ENCODE results near the gene DCLK1. TPM values are rescaled to one million over a fixed set of nuclear protein-coding genes. Genes with fewer than 3 reads are reported as not detected.
A peak's percentile ranks its signal among the peaks of the same experiment; 100 is the strongest.

The DCLK1 gene
- total RNA-seq, 1 donor from 2014 or later: 4.5 TPM

GRCh38 chr13:35782793-35783192 is 348.4 kb downstream of the DCLK1 start:
- intact Hi-C loops (cut with DNase I): no loop called here
- TF ChIP-seq, protein P1, sequence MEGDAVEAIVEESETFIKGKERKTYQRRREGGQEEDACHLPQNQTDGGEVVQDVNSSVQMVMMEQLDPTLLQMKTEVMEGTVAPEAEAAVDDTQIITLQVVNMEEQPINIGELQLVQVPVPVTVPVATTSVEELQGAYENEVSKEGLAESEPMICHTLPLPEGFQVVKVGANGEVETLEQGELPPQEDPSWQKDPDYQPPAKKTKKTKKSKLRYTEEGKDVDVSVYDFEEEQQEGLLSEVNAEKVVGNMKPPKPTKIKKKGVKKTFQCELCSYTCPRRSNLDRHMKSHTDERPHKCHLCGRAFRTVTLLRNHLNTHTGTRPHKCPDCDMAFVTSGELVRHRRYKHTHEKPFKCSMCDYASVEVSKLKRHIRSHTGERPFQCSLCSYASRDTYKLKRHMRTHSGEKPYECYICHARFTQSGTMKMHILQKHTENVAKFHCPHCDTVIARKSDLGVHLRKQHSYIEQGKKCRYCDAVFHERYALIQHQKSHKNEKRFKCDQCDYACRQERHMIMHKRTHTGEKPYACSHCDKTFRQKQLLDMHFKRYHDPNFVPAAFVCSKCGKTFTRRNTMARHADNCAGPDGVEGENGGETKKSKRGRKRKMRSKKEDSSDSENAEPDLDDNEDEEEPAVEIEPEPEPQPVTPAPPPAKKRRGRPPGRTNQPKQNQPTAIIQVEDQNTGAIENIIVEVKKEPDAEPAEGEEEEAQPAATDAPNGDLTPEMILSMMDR (IDR thresholded peaks at IDR 0.05): no peak
- no peak for DNase-seq

DNA sequence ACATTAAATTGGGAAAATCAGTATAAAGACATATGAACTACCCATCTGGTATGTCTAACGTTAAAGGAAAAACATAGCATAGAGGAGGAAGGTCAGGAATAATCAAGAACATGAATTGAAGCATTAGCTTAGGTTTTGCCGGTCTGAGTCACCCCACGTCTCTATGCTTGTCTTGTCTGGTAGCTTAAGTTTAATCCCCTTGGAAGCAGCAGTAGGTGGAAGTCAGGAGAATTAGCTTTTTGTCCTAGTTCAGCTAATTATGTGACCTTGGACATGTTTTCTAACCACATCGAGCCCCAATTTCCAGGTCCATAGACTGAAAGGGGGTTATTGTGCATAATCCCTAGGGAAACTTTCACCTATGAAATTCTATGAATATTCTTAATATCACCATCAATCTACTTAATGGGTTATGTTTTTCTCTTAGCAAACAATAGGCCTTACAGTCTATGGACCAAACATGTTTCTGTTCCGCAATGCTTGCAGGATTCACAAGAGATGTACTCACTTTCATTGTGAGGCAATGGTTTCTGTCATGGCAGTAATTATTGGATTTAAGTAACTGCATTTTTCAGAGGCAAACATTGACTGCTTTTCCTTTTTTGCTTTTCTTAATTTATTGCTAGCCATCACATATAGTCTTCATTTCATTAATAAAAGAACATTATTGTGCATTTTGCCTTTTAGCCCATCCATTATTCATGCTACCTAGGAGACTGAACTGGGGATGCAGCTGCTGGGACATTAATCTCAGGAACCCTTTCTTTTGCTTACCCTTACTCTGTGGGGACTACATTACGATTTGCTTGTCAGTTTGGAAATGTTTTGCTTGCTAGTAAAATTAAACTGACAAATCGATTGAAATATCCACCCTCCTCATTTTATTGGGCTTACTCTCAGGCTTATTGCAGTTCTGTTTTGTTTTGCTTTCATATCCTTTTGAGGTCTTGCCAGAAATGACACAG is 349.9 kb downstream of the DCLK1 start:
- H3K27me3 ChIP-seq: no peaks in the 10 kb centered on the region
- TF ChIP-seq, protein P1 (IDR thresholded peaks at IDR 0.05): no peak
- H3K27ac ChIP-seq: no peak overlapping the region
- DNase-seq (no peak), ATAC-seq (no peak)
- no peak overlapping the region for H3K4me3 ChIP-seq
- H3K36me3 ChIP-seq: no peaks in the 10 kb centered on the region
- H3K9me3 ChIP-seq: no peaks in the 10 kb centered on the region
- no peaks in the 10 kb centered on the region for H3K4me1 ChIP-seq
- intact Hi-C loops (cut with DNase I): no loop called here

More at GRCh38 chr13:35782793-35783192, 348.4 kb downstream of the DCLK1 start:
- no peak for ATAC-seq
- H3K9me3 ChIP-seq: no peaks in the 10 kb centered on the region
- H3K27me3 ChIP-seq: no peaks in the 10 kb centered on the region
- no peak overlapping the region for H3K27ac ChIP-seq
- H3K4me1 ChIP-seq: no peaks in the 10 kb centered on the region
- no peak overlapping the region for H3K4me3 ChIP-seq
- H3K36me3 ChIP-seq: no peaks in the 10 kb centered on the region

- no peaks in the 10 kb centered on the region for H3K9me3 ChIP-seq
- ATAC-seq (no peak), DNase-seq (no peak)
- H3K27ac ChIP-seq: no peak overlapping the region
- no peaks in the 10 kb centered on the region for H3K36me3 ChIP-seq
- TF ChIP-seq, protein P1 (IDR thresholded peaks at IDR 0.05): no peak
- no peak overlapping the region for H3K4me3 ChIP-seq
- H3K27me3 ChIP-seq: no peaks in the 10 kb centered on the region
- intact Hi-C loops (cut with DNase I): no loop called here
- no peaks in the 10 kb centered on the region for H3K4me1 ChIP-seq
These were observed 350.6 kb downstream of the DCLK1 start for GRCh38 chr13:35780613-35781012.

- Histone ChIP-seq H3K27me3 (no peaks in the 10 kb centered on the region), H3K27ac (no peak overlapping the region), H3K9me3 (no peaks in the 10 kb centered on the region), H3K4me1 (no peaks in the 10 kb centered on the region), H3K36me3 (no peaks in the 10 kb centered on the region), H3K4me3 (no peak overlapping the region)
- intact Hi-C loops (cut with DNase I): no loop called here
- ATAC-seq (peak; percentile 48), DNase-seq (no peak)
- TF ChIP-seq, protein P1 (IDR thresholded peaks at IDR 0.05): no peak
These were observed 359.3 kb downstream of the DCLK1 start for GRCh38 chr13:35771898-35772297.

- H3K36me3 ChIP-seq: no peaks in the 10 kb centered on the region
- H3K27me3 ChIP-seq: no peaks in the 10 kb centered on the region
- no peaks in the 10 kb centered on the region for H3K4me1 ChIP-seq
- DNase-seq (no peak), ATAC-seq (no peak)
- no peak overlapping the region for H3K27ac ChIP-seq
- H3K9me3 ChIP-seq: no peaks in the 10 kb centered on the region
- TF ChIP-seq, protein P1 (IDR thresholded peaks at IDR 0.05): no peak
- intact Hi-C loops (cut with DNase I): no loop called here
- H3K4me3 ChIP-seq: no peak overlapping the region
These were observed 360.4 kb downstream of the DCLK1 start for GRCh38 chr13:35770756-35771297.

Measured in upper lobe of right lung (tissue), 1 donor.